ENCODE measurements around the gene FOSL1. TPM values are rescaled to one million over a fixed set of nuclear protein-coding genes. Genes with fewer than 3 reads are reported as not detected.

The FOSL1 gene
- total and polyA plus RNA-seq, 2 of the 13 experiments (the other 11 are each of a cell fraction or from before 2014, with no cell fraction given), result 4.0 to 4.1 TPM

GRCh38 chr11:65873318-65874156, 26.7 kb downstream of the FOSL1 start (continued):
- no peak for TF ChIP-seq EED (CRISPR knock-in tag; IDR thresholded peaks at IDR 0.05)
- TF ChIP-seq ZNF383 (CRISPR knock-in tag; IDR thresholded peaks at IDR 0.05; ENCODE audit: borderline replicate concordance), result no peak
- no peak for TF ChIP-seq MTF2 (CRISPR knock-in tag; IDR thresholded peaks at IDR 0.05; ENCODE audit: borderline replicate concordance)
- no peak for TF ChIP-seq PRMT3 (CRISPR knock-in tag; IDR thresholded peaks at IDR 0.05; ENCODE audit: borderline replicate concordance, low read depth)
- TF ChIP-seq CSRNP2 (CRISPR knock-in tag; conservative IDR thresholded peaks at IDR 0.05; ENCODE audit: low read depth), result no peak
- TF ChIP-seq MATR3 (CRISPR knock-in tag; IDR thresholded peaks at IDR 0.05), result no peak
- TF ChIP-seq ZNF576 (CRISPR knock-in tag; IDR thresholded peaks at IDR 0.05), result no peak
- no peak for TF ChIP-seq SETDB1 (CRISPR knock-in tag; IDR thresholded peaks at IDR 0.05; ENCODE audit: borderline replicate concordance)
- no peak for TF ChIP-seq STAT5B (CRISPR knock-in tag; IDR thresholded peaks at IDR 0.05)
- TF ChIP-seq GTF3A (CRISPR knock-in tag; conservative IDR thresholded peaks at IDR 0.05), result no peak
- peak; percentile 99 for TF ChIP-seq SP4 (CRISPR knock-in tag; IDR thresholded peaks at IDR 0.05)
- no peak for TF ChIP-seq NFIC (IDR thresholded peaks at IDR 0.05; ENCODE audit: low read length)
- peak in 1 of 2 experiments; percentile 56; a peak in 1 of 4 replicates for TF ChIP-seq KLF16 (CRISPR knock-in tag; IDR thresholded peaks at IDR 0.05)
- peak; percentile 64; the same call in 1 of the 2 replicates for TF ChIP-seq DZIP1 (CRISPR knock-in tag; IDR thresholded peaks at IDR 0.05)
- TF ChIP-seq ZNF790 (CRISPR knock-in tag; IDR thresholded peaks at IDR 0.05; ENCODE audit: borderline replicate concordance), result no peak
- TF ChIP-seq KAT8 (CRISPR knock-in tag; IDR thresholded peaks at IDR 0.05), result peak; percentile 48
- no peak for TF ChIP-seq TBP (CRISPR knock-in tag; IDR thresholded peaks at IDR 0.05)
- no peak for TF ChIP-seq ONECUT2 (CRISPR knock-in tag; IDR thresholded peaks at IDR 0.05)
- peak; percentile 62 for TF ChIP-seq XRCC5 (optimal IDR thresholded peaks at IDR 0.05; ENCODE audit: low read length)
- no peak for TF ChIP-seq SMAD1 (CRISPR knock-in tag; IDR thresholded peaks at IDR 0.05; ENCODE audit: borderline replicate concordance, low read depth)
- peak; percentile 21; the same call in 1 of the 2 replicates for TF ChIP-seq KDM1A (CRISPR knock-in tag; IDR thresholded peaks at IDR 0.05)
- TF ChIP-seq YEATS4 (CRISPR knock-in tag; IDR thresholded peaks at IDR 0.05; ENCODE audit: borderline replicate concordance), result peak; percentile 58; the same call in 1 of the 2 replicates
- TF ChIP-seq ELF3 (CRISPR knock-in tag; IDR thresholded peaks at IDR 0.05), result peak; percentile 70; the same call in 1 of the 2 replicates
- TF ChIP-seq MIER3 (CRISPR knock-in tag; IDR thresholded peaks at IDR 0.05; ENCODE audit: borderline replicate concordance), result no peak
- TF ChIP-seq TAF15 (IDR thresholded peaks at IDR 0.05; ENCODE audit: low read depth, low read length, poor library complexity, severe bottlenecking), result no peak
